Peyer's patch (tissue), 4 donors: ENCODE data around the gene FFAR1.

Experiments used
- CTCF ChIP-seq, 6 experiments: fragments of 450-650 bp in 4 of 6; fragments of 200-600 bp in 2 of 6; sonication (generic) in 1 of 6; IDR thresholded peaks; one replicate each; pipeline ENCODE4 v1.5.1; 2017 to 2019; ENCODE audit warnings: antibody characterized with exemption in 6 of 6, mild to moderate bottlenecking in 3 of 6, moderate library complexity in 1 of 6
- POLR2A ChIP-seq, 2 donors: fragments of 450-650 bp; IDR thresholded peaks; one replicate each; pipeline ENCODE4 v1.5.1; 2017; ENCODE audit warnings: antibody characterized with exemption in 2 of 2, mild to moderate bottlenecking in 2 of 2, moderate library complexity in 2 of 2

GRCh38 chr19:35355791-35356460, 8.2 kb downstream of the FFAR1 start:
- TF ChIP-seq CTCF (IDR thresholded peaks at IDR 0.05) (no peak), POLR2A (IDR thresholded peaks at IDR 0.05) (no peak)
